Karpas-422 (cell line): Measurements from ENCODE around the gene ENPEP. TPM values are rescaled to one million over a fixed set of nuclear protein-coding genes. Genes with fewer than 3 reads are reported as not detected.
"Not testable (repeated sequence)": the region's sequence is repeated elsewhere in the genome, so short reads cannot be mapped to it uniquely, and the experiment has no call there.

Experiments used
- DNase-seq: peaks from one replicate; pipeline ENCODE4 v3.0.0-alpha.2; 2015
- H2AFZ ChIP-seq: fragments of 200-600 bp; sonication (generic); 2 replicates; pipeline ENCODE4 v1.6.1; 2014; ENCODE audit warnings: antibody characterized with exemption, low read length, mixed read lengths
- H3K27ac ChIP-seq: fragments of 200-600 bp; sonication (generic); 2 replicates; pipeline ENCODE4 v1.5.1; 2014; ENCODE audit warnings: mild to moderate bottlenecking, low read length, moderate library complexity
- H3K27me3 ChIP-seq: fragments of 200-600 bp; sonication (generic); 2 replicates; pipeline ENCODE4 v1.6.1; 2014; ENCODE audit warnings: low read length, mixed read lengths
- H3K36me3 ChIP-seq: fragments of 200-600 bp; sonication (generic); 2 replicates; pipeline ENCODE4 v1.6.1; 2014; ENCODE audit warnings: low read length, mixed read lengths; ENCODE audit not compliant: insufficient read depth
- H3K4me1 ChIP-seq: fragments of 200-600 bp; sonication (generic); 2 replicates; pipeline ENCODE4 v1.6.1; 2014; ENCODE audit warnings: mild to moderate bottlenecking, low read length, mixed read lengths
- H3K4me2 ChIP-seq: fragments of 200-600 bp; sonication (generic); 2 replicates; pipeline ENCODE4 v1.6.1; 2014; ENCODE audit warnings: low read length, low read depth, mild to moderate bottlenecking; ENCODE audit not compliant: poor library complexity, severe bottlenecking
- H3K4me3 ChIP-seq: fragments of 200-600 bp; sonication (generic); 2 replicates; pipeline ENCODE4 v1.5.1; 2014; ENCODE audit warnings: mild to moderate bottlenecking, antibody characterized with exemption, low read length, mixed read lengths
- H3K79me2 ChIP-seq: fragments of 200-600 bp; sonication (generic); 2 replicates; pipeline ENCODE4 v1.6.1; 2014; ENCODE audit warnings: mild to moderate bottlenecking, low read length, mixed read lengths
- H3K9ac ChIP-seq: fragments of 200-600 bp; sonication (generic); 2 replicates; pipeline ENCODE4 v1.6.0; 2014; ENCODE audit warnings: low read length
- H3K9me2 ChIP-seq: fragments of 200-600 bp; sonication (generic), shearing (Covaris generic); replicated peaks from 2 replicates; pipeline ENCODE4 v1.6.0; 2014; ENCODE audit warnings: mild to moderate bottlenecking, low read length, moderate library complexity; ENCODE audit not compliant: insufficient read depth
- H3K9me3 ChIP-seq: fragments of 300-700, 200-600 bp; sonication (generic); 2 replicates; pipeline ENCODE4 v1.6.1; 2014; ENCODE audit warnings: low read length, mixed read lengths
- H4K20me1 ChIP-seq: fragments of 200-600 bp; sonication (generic); 2 replicates; pipeline ENCODE4 v1.6.1; 2014; ENCODE audit warnings: mild to moderate bottlenecking, antibody characterized with exemption, low read length, low read depth; ENCODE audit not compliant: insufficient read depth
- total RNA-seq: library from RNA; depleted of rRNA; stranded (reverse); fragments of >200 nt; shearing (Covaris generic); gene quantifications from 2 replicates; pipeline ENCODE4 v1.2.3, GENCODE V29; 2014; ENCODE audit warnings: low replicate concordance

Gene ENPEP
- total RNA-seq, 1 experiment from 2014 or later, result not detected

DNA sequence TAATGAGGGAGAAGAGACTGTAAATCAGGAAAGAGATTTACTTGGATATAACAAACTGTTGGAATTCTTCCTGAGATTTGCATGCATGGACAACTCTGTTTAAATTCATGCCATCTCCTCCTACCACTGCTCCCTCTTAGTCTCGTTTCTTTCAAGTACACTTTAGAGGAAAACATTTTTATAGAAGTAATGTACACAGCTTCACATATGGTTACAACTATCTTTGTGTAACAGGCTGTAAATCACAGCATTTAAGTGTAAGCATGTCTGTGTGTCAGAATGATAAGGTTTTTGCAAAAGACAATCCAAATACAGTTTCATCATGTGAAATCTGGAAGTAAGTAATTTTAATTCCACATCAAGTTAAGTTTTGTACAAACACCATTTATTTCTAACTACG is 21.5 kb upstream of the ENPEP start:
- Histone ChIP-seq H3K9me2 (no peaks in the 10 kb centered on the region), H2AFZ (no peak overlapping the region), H3K9ac (no peak overlapping the region), H3K36me3 (no peaks in the 10 kb centered on the region), H3K27me3 (no peaks in the 10 kb centered on the region), H3K27ac (no peak overlapping the region), H3K4me3 (no peak overlapping the region), H4K20me1 (no peaks in the 10 kb centered on the region), H3K4me2 (no peak overlapping the region), H3K9me3 (no peaks in the 10 kb centered on the region), H3K79me2 (no peaks in the 10 kb centered on the region), H3K4me1 (no peaks in the 10 kb centered on the region)
- DNase-seq, result no peak

GRCh38 chr4:110458494-110459266 is 17.3 kb upstream of the ENPEP start:
- no peaks in the 10 kb centered on the region for H3K9me2 ChIP-seq
- H3K4me1 ChIP-seq, result no peaks in the 10 kb centered on the region
- H3K9ac ChIP-seq, result no peak overlapping the region
- H3K27me3 ChIP-seq, result no peaks in the 10 kb centered on the region
- H4K20me1 ChIP-seq, result no peaks in the 10 kb centered on the region
- H3K79me2 ChIP-seq, result no peaks in the 10 kb centered on the region
- no peak overlapping the region for H3K4me3 ChIP-seq
- H3K4me2 ChIP-seq, result no peak overlapping the region
- DNase-seq, result no peak
- no peaks in the 10 kb centered on the region for H3K36me3 ChIP-seq
- no peak overlapping the region for H3K27ac ChIP-seq
- H2AFZ ChIP-seq, result no peak overlapping the region
- no peaks in the 10 kb centered on the region for H3K9me3 ChIP-seq

GRCh38 chr4:110460074-110460746 is 15.7 kb upstream of the ENPEP start:
- no peaks in the 10 kb centered on the region for H3K9me2 ChIP-seq
- H4K20me1 ChIP-seq, result no peaks in the 10 kb centered on the region
- H3K27ac ChIP-seq, result no peak overlapping the region
- no peak for DNase-seq
- no peak overlapping the region for H3K4me3 ChIP-seq
- H2AFZ ChIP-seq, result no peak overlapping the region
- no peaks in the 10 kb centered on the region for H3K9me3 ChIP-seq
- no peak overlapping the region for H3K4me2 ChIP-seq
- H3K36me3 ChIP-seq, result no peaks in the 10 kb centered on the region
- H3K27me3 ChIP-seq, result no peaks in the 10 kb centered on the region
- no peak overlapping the region for H3K9ac ChIP-seq
- H3K79me2 ChIP-seq, result no peaks in the 10 kb centered on the region
- H3K4me1 ChIP-seq, result no peaks in the 10 kb centered on the region

- Histone ChIP-seq H3K36me3 (no peaks in the 10 kb centered on the region), H3K4me3 (no peak overlapping the region), H3K4me2 (no peak overlapping the region), H4K20me1 (no peaks in the 10 kb centered on the region), H3K9me2 (no peaks in the 10 kb centered on the region), H3K27ac (no peak overlapping the region), H3K4me1 (no peaks in the 10 kb centered on the region), H3K9me3 (no peaks in the 10 kb centered on the region), H2AFZ (no peak overlapping the region), H3K79me2 (no peaks in the 10 kb centered on the region), H3K9ac (no peak overlapping the region), H3K27me3 (no peaks in the 10 kb centered on the region)
- DNase-seq, result no peak
These were observed 8.6 kb upstream of the ENPEP start for GRCh38 chr4:110467400-110467799.

GRCh38 chr4:110472583-110473329 is 3.2 kb upstream of the ENPEP start:
- H3K27me3 ChIP-seq, result no peaks in the 10 kb centered on the region
- H3K79me2 ChIP-seq, result no peaks in the 10 kb centered on the region
- H4K20me1 ChIP-seq, result no peaks in the 10 kb centered on the region
- H3K9ac ChIP-seq, result no peak overlapping the region
- H3K36me3 ChIP-seq, result no peaks in the 10 kb centered on the region
- DNase-seq, result no peak
- H3K9me2 ChIP-seq, result no peaks in the 10 kb centered on the region
- H2AFZ ChIP-seq, result no peak overlapping the region
- H3K4me2 ChIP-seq, result no peak overlapping the region
- H3K27ac ChIP-seq, result no peak overlapping the region
- no peaks in the 10 kb centered on the region for H3K9me3 ChIP-seq
- no peaks in the 10 kb centered on the region for H3K4me1 ChIP-seq
- H3K4me3 ChIP-seq, result no peak overlapping the region

GRCh38 chr4:110474481-110474880 is 1.5 kb upstream of the ENPEP start:
- Histone ChIP-seq H2AFZ (no peak overlapping the region), H3K79me2 (no peaks in the 10 kb centered on the region), H3K9me2 (no peaks in the 10 kb centered on the region), H3K27ac (no peak overlapping the region), H3K4me2 (no peak overlapping the region), H3K4me1 (no peaks in the 10 kb centered on the region), H4K20me1 (no peaks in the 10 kb centered on the region), H3K9me3 (no peaks in the 10 kb centered on the region), H3K9ac (no peak overlapping the region), H3K27me3 (no peaks in the 10 kb centered on the region), H3K4me3 (no peak overlapping the region), H3K36me3 (no peaks in the 10 kb centered on the region)
- no peak for DNase-seq

DNA sequence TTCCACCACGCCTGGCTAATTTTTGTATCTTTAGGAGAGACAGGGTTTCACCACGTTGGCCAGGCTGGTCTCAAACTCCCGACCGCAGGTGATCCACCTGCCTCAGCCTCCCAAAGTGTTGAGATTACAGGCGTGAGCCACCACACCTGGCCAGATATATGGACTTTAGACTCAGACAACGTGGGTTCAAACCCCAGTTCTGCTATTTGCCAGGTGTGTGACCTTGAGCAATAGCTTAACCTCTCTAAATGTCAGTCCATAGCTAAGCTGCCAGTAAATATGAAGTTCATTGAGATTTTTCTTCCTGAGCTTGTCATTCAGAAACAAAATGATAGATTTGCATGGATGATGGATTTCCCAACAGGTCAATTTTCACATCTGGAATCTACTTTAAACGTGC is 875 bp upstream of the ENPEP start:
- not testable (repeated sequence) for H4K20me1 ChIP-seq, H2AFZ ChIP-seq, H3K9me3 ChIP-seq, H3K4me3 ChIP-seq, H3K9ac ChIP-seq, H3K4me1 ChIP-seq, H3K79me2 ChIP-seq, H3K9me2 ChIP-seq, H3K27ac ChIP-seq, H3K36me3 ChIP-seq, H3K4me2 ChIP-seq, DNase-seq, H3K27me3 ChIP-seq

DNA sequence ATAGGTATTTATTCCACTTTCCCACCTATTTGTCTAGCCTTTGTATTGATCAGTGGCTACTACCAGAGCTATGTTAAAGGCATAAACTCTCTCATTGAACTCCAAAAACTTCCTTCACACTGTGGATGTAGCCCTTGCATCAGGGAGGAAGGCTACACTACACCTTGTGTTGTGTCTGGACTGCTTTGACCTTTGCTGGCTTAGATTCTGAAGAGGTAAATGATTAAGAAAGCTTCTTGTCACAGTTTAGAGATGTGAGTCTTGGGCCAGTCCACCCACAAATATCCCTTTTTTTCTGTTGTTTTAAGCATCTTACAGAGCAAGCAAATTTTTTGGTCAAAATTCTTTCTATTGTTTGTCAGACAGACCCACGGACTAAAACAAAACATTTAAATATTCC is 1.9 kb downstream of the ENPEP start:
- no peak overlapping the region for H3K4me2 ChIP-seq
- no peak overlapping the region for H3K4me3 ChIP-seq
- no peak overlapping the region for H3K9ac ChIP-seq
- no peaks in the 10 kb centered on the region for H3K9me2 ChIP-seq
- DNase-seq, result no peak
- H3K4me1 ChIP-seq, result no peaks in the 10 kb centered on the region
- no peak overlapping the region for H2AFZ ChIP-seq
- no peaks in the 10 kb centered on the region for H3K79me2 ChIP-seq
- no peak overlapping the region for H3K27ac ChIP-seq
- no peaks in the 10 kb centered on the region for H3K9me3 ChIP-seq
- H3K36me3 ChIP-seq, result no peaks in the 10 kb centered on the region
- no peaks in the 10 kb centered on the region for H3K27me3 ChIP-seq
- H4K20me1 ChIP-seq, result no peaks in the 10 kb centered on the region
